ENCODE results near the gene GATB. TPM values are rescaled to one million over a fixed set of nuclear protein-coding genes. Genes with fewer than 3 reads are reported as not detected.

Gene GATB
- total RNA-seq, 4 donors from 2014 or later: 19.6 to 28.9 (median 23.8) TPM

- Histone ChIP-seq H3K36me3 (no peaks in the 10 kb centered on the region), H3K4me3 (no peak overlapping the region), H3K27ac (no peak overlapping the region), H3K27me3 (no peaks in the 10 kb centered on the region), H3K4me1 (no peaks in the 10 kb centered on the region), H3K9me3 (no peaks in the 10 kb centered on the region)
- TF ChIP-seq POLR2A (IDR thresholded peaks at IDR 0.05) (no peak), CTCF (IDR thresholded peaks at IDR 0.05) (no peak)
- no peak for DNase-seq
These were observed 134.6 kb downstream of the GATB start for GRCh38 chr4:151626228-151626627.

- no peak overlapping the region for H3K27ac ChIP-seq
These were observed 135.9 kb downstream of the GATB start for GRCh38 chr4:151624626-151625565.

More at GRCh38 chr4:151624626-151625565, 135.9 kb downstream of the GATB start:
- Histone ChIP-seq H3K36me3 (no peaks in the 10 kb centered on the region), H3K9me3 (no peaks in the 10 kb centered on the region), H3K27me3 (no peaks in the 10 kb centered on the region), H3K4me3 (no peak overlapping the region), H3K4me1 (no peaks in the 10 kb centered on the region)
- no peak for TF ChIP-seq CTCF (IDR thresholded peaks at IDR 0.05)
- TF ChIP-seq POLR2A (IDR thresholded peaks at IDR 0.05): no peak
- no peak for DNase-seq

Data from Peyer's patch (tissue), 4 donors.